Aortic smooth muscle cell (primary cell): ENCODE results near the gene PPP3R1. TPM values are rescaled to one million over a fixed set of nuclear protein-coding genes. Genes with fewer than 3 reads are reported as not detected.

Source experiments
- total RNA-seq: library from RNA; depleted of rRNA; stranded (reverse); fragments of >200 nt; gene quantifications from 2 replicates; pipeline ENCODE4 v1.2.3, GENCODE V29; 2014

Gene PPP3R1, protein sequence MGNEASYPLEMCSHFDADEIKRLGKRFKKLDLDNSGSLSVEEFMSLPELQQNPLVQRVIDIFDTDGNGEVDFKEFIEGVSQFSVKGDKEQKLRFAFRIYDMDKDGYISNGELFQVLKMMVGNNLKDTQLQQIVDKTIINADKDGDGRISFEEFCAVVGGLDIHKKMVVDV
- total RNA-seq: 17.7 and 24.1 TPM in 2 replicates

DNA sequence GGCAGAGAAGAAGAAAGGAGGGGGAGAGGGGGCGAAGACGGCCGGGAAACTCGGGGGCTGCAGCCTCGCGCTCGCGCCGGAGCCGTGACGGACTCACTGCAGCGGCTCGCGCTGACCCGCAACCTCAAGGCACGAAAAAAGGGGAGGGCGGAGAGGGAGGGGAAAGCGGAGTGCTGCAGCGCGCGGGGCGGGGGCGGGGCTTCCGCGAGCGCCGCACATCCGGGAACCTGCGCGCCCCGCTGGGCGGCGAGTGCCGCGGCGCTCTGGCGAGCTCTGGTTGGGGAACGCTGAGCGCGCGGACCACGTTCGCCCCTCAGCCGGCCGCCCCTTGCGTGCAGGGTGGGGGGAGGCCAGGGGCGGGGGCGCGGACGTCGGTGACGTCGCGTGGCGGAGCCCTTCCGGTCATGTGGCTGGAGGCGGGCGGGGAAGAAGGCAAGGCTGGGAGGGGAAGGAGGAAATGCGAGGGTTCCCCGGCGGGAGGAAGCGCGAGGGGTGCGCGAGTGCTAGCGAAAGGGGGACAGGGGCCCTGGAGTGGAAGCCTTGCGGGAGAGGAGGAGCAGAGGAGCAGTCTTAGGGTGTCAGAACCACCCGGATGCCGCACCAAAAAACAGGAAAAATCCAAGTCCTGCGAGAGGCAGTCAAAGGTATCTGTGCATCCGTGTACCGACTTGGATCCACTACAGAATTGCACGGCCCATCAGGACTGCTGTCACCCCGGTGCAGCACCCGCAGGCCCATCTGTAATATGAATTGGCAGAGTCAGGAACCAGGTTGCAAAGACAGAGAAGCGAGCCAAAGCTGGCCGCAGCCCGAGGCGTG lies at the start of gene PPP3R1:
Gene PPP3R1, minus strand, starts transcription at position 133 of the 819 bp plus-strand sequence. CDS start 405 bp downstream, outside the sequence.

DNA sequence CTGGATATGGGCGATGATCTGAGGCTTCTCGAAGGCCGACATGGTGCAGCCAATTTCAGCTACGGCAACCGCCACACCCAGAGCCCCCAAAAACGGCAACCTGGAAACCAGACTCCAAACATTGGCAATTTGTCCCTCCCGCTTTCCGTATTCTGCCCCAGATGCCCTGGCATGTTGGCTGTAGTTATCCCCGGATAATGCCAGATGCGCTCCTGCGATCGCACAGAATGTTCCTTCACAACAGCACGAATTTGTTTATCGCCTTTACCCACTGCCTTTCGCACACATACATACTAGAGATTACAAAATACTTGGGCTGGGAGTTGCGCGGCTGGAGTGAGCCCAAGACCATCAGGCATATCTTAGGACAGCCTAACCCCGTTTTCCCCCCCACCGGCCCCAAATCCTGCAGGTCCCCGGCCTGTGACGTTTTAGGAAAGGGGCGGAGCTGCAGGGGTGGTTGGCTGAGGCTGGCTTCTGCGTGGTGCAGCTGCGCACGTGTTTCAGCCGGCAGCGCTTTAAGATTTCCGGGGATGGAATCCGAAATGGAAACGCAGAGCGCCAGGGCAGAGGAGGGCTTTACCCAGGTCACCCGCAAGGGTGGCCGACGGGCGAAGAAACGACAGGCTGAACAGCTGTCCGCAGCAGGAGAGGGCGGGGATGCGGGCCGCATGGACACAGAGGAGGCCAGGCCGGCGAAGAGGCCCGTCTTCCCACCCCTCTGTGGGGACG lies 94.8 kb downstream of the PPP3R1 start, which contains the start of gene PNO1:
Gene PNO1, plus strand, starts transcription at position 487 of the 732 bp plus-strand sequence. Its CDS starts 47 bp downstream, at position 534.

Other genes with a start within 250 kb of the PPP3R1 start
- 12.9 and 19.5 TPM in 2 replicates for gene C1D, start 189.5 kb downstream of the PPP3R1 start, total RNA-seq
- 11.1 and 12.4 TPM in 2 replicates for gene PNO1, start 94.6 kb downstream of the PPP3R1 start, total RNA-seq
- gene CNRIP1, start 67.4 kb upstream of the PPP3R1 start, total RNA-seq: 23.8 and 26.1 TPM in 2 replicates
- gene PLEK, start 112.8 kb upstream of the PPP3R1 start, total RNA-seq: under 0.01 and 0.13 TPM in 2 replicates
- 0.19 and 0.26 TPM in 2 replicates for gene FBXO48, start 214.8 kb upstream of the PPP3R1 start, total RNA-seq
- 3.6 and 4.8 TPM in 2 replicates for gene APLF, start 215.1 kb upstream of the PPP3R1 start, total RNA-seq